Subcutaneous abdominal adipose tissue (tissue), 5 donors: ENCODE results near the gene CFI.
"Not testable (repeated sequence)": the region's sequence is repeated elsewhere in the genome, so short reads cannot be mapped to it uniquely, and the experiment has no call there.

Experiments
- H3K27ac ChIP-seq: one replicate; pipeline ENCODE4 v1.7.0; 2013; ENCODE audit warnings: low read depth, mild to moderate bottlenecking, inconsistent platforms, low read length, moderate library complexity
- H3K27me3 ChIP-seq, 5 donors: one replicate each; pipeline ENCODE4 v1.7.0; 2013; ENCODE audit warnings: low read length in 5 of 5, inconsistent platforms in 1 of 5; ENCODE audit not compliant: control insufficient read depth in 5 of 5, insufficient read depth in 4 of 5
- H3K36me3 ChIP-seq, 5 donors: one replicate each; pipeline ENCODE4 v1.7.0; 2013; ENCODE audit warnings: low read length in 5 of 5; ENCODE audit not compliant: control insufficient read depth in 5 of 5, insufficient read depth in 5 of 5
- H3K4me1 ChIP-seq, 5 donors: one replicate each; pipeline ENCODE4 v1.7.0; 2013; ENCODE audit warnings: low read length in 5 of 5, mild to moderate bottlenecking in 3 of 5, moderate library complexity in 1 of 5; ENCODE audit not compliant: control insufficient read depth in 5 of 5, insufficient read depth in 5 of 5
- H3K4me3 ChIP-seq, 5 donors: one replicate each; pipeline ENCODE4 v1.7.0; 2013; ENCODE audit warnings: low read length in 5 of 5, low read depth in 1 of 5
- H3K9ac ChIP-seq, 5 donors: one replicate each; pipeline ENCODE4 v1.7.0; 2013; ENCODE audit warnings: low read length in 5 of 5, mild to moderate bottlenecking in 4 of 5, moderate library complexity in 3 of 5
- H3K9me3 ChIP-seq, 5 donors: one replicate each; pipeline ENCODE4 v1.7.0; 2013; ENCODE audit warnings: low read length in 5 of 5; ENCODE audit not compliant: control insufficient read depth in 5 of 5
- donor health status: healthy.
- donor health status: healthy.
- donor health status: healthy.
- donor health status: healthy.
- donor health status: healthy.

The CFI gene

DNA sequence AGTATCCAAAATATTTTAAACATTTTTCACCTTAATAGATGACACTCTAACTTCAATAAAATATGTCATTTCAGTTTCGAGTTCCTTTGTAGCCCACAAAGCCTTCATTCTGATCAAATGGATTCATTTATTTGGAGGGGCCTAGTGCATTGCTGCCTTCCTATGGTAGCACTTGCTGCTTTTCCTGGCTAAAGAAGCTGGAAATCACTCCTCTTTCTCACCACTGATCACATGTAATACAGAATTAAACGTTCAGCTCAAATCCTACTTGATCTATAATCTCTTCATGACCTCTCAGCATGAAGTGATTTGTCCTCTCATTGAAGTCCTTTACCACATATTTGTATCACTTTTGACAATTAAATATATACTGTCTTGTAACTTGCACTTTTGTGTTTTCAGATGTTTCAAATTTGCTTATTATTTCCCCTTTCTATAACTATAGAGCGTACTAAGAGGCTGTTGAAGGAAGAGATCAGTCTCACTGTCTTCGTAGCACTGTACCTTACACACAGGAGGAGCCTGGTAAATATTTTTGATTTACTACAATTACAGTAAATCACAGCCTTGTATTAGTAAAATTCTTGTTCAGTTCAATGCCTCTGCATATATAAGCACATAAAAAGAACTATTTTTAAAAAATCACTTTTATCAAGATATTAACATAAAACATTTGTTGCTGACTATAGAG is 555 bp downstream of the CFI start:
- no peaks in the 10 kb centered on the region for H3K27me3 ChIP-seq
- H3K4me3 ChIP-seq = peak overlapping the region in 4 of 5 donors; percentile 9 to 53 (median 48)
- no peak overlapping the region for H3K27ac ChIP-seq
- peaks cover 0 to 4% (median 0%) of the 10 kb centered on the region in 5 donors for H3K4me1 ChIP-seq
- peaks cover 0 to 4% (median 0%) of the 10 kb centered on the region in 5 donors for H3K9me3 ChIP-seq
- no peaks in the 10 kb centered on the region for H3K36me3 ChIP-seq
- H3K9ac ChIP-seq = peak overlapping the region in 2 of 5 donors; percentile 49 to 66

GRCh38 chr4:109798866-109799265 is 2.9 kb downstream of the CFI start:
- Histone ChIP-seq H3K27me3 (no peaks in the 10 kb centered on the region), H3K36me3 (no peaks in the 10 kb centered on the region), H3K27ac (no peak overlapping the region), H3K4me3 (no peak overlapping the region), H3K9ac (no peak overlapping the region), H3K4me1 (peaks cover 0 to 4% (median 0%) of the 10 kb centered on the region in 5 donors), H3K9me3 (peaks cover 0 to 9% (median 3%) of the 10 kb centered on the region in 5 donors)

GRCh38 chr4:109795059-109795458 is 6.7 kb downstream of the CFI start:
- Histone ChIP-seq H3K9me3 (peaks cover 0 to 11% (median 3%) of the 10 kb centered on the region in 5 donors), H3K36me3 (no peaks in the 10 kb centered on the region), H3K9ac (no peak overlapping the region), H3K4me3 (no peak overlapping the region), H3K27me3 (peaks cover 0 to 3% (median 0%) of the 10 kb centered on the region in 5 donors), H3K27ac (no peak overlapping the region), H3K4me1 (no peaks in the 10 kb centered on the region)

GRCh38 chr4:109787807-109788206 is 14.0 kb downstream of the CFI start:
- Histone ChIP-seq H3K36me3 (no peaks in the 10 kb centered on the region), H3K4me1 (no peaks in the 10 kb centered on the region), H3K4me3 (no peak overlapping the region), H3K9ac (no peak overlapping the region), H3K27me3 (no peaks in the 10 kb centered on the region), H3K9me3 (peaks cover 0 to 4% (median 0%) of the 10 kb centered on the region in 5 donors), H3K27ac (no peak overlapping the region)

GRCh38 chr4:109786846-109787245 is 15.0 kb downstream of the CFI start:
- Histone ChIP-seq H3K27ac (no peak overlapping the region), H3K27me3 (no peaks in the 10 kb centered on the region), H3K9ac (no peak overlapping the region), H3K9me3 (peaks cover 0 to 4% (median 0%) of the 10 kb centered on the region in 5 donors), H3K4me3 (no peak overlapping the region), H3K36me3 (no peaks in the 10 kb centered on the region), H3K4me1 (no peaks in the 10 kb centered on the region)

DNA sequence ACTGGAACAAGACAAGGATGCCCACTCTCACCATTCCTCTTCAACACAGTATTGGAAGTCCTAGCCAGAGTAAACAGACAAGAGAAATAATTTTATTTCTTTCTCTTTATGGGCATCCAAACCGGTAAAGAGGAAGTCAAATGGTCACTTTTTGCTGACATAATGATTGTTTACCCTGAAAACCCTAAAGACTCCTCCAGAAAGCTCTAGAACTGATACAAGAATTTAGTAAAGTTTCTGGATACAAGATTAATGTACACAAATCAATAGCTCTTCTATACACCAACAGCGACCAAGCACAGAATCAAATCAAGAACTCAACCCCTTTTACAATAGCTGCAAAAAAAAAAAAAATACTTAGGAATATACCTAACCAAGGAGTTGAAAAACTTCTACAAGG is 19.7 kb downstream of the CFI start:
- not testable (repeated sequence) for H3K36me3 ChIP-seq, H3K4me1 ChIP-seq, H3K9ac ChIP-seq, H3K27me3 ChIP-seq, H3K9me3 ChIP-seq, H3K4me3 ChIP-seq, H3K27ac ChIP-seq

- Histone ChIP-seq H3K4me1 (no peaks in the 10 kb centered on the region), H3K27me3 (peaks cover 0 to 3% (median 0%) of the 10 kb centered on the region in 5 donors), H3K27ac (no peak overlapping the region), H3K9me3 (no peaks in the 10 kb centered on the region), H3K9ac (no peak overlapping the region), H3K36me3 (no peaks in the 10 kb centered on the region), H3K4me3 (no peak overlapping the region)
Observed at GRCh38 chr4:109764789-109765402, 36.9 kb downstream of the CFI start.

DNA sequence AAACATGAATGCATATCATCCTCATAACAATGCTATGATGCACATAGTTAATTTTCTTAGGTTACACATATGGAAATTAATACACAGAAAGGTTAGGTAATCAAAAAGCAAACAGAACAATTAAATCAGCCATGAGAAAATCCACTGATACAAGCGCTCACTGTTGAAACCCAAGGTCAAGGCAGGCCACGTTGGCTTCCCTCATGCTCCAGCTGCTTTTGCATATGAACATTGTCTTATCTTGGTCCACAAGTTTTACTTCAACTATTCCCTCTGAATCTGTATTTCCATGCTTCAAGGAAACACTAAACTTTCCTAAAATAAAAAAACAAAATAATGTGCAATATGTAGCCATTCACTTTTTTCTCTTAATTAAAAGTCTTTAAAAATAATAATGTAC is 37.4 kb downstream of the CFI start:
- no peaks in the 10 kb centered on the region for H3K4me1 ChIP-seq
- H3K36me3 ChIP-seq = no peaks in the 10 kb centered on the region
- H3K4me3 ChIP-seq = no peak overlapping the region
- no peaks in the 10 kb centered on the region for H3K9me3 ChIP-seq
- H3K27me3 ChIP-seq = no peaks in the 10 kb centered on the region
- no peak overlapping the region for H3K9ac ChIP-seq
- H3K27ac ChIP-seq = no peak overlapping the region

- no peak overlapping the region for H3K4me3 ChIP-seq
- H3K36me3 ChIP-seq = no peaks in the 10 kb centered on the region
- H3K9ac ChIP-seq = no peak overlapping the region
- H3K27me3 ChIP-seq = no peaks in the 10 kb centered on the region
- no peaks in the 10 kb centered on the region for H3K4me1 ChIP-seq
- H3K9me3 ChIP-seq = no peaks in the 10 kb centered on the region
- H3K27ac ChIP-seq = no peak overlapping the region
Observed at GRCh38 chr4:109760682-109761081, 41.1 kb downstream of the CFI start.

- no peak overlapping the region for H3K9ac ChIP-seq
- no peak overlapping the region for H3K4me3 ChIP-seq
- H3K27me3 ChIP-seq = no peaks in the 10 kb centered on the region
- H3K36me3 ChIP-seq = no peaks in the 10 kb centered on the region
- no peaks in the 10 kb centered on the region for H3K9me3 ChIP-seq
- no peak overlapping the region for H3K27ac ChIP-seq
- H3K4me1 ChIP-seq = no peaks in the 10 kb centered on the region
Observed at GRCh38 chr4:109755656-109756055, 46.1 kb downstream of the CFI start.
